H1 (cell line): ENCODE measurements around the gene VPS13C.

Experiments
- CREB1 ChIP-seq: IDR thresholded peaks from 2 replicates; pipeline ENCODE4 v1.6.1; 2012; ENCODE audit warnings: inconsistent platforms
- CTCF ChIP-seq, 3 experiments: IDR thresholded peaks; 1 replicate in 2 of 3; 2 replicates in 1 of 3; pipeline versions ENCODE4 v1.5.1 to v1.6.1; 2011; ENCODE audit warnings: low read length in 3 of 3, mild to moderate bottlenecking in 3 of 3, inconsistent platforms in 2 of 3, low read depth in 1 of 3, moderate library complexity in 1 of 3; ENCODE audit not compliant: insufficient read depth in 1 of 3; ENCODE audit errors: control extremely low read depth in 1 of 3
- EZH2 ChIP-seq: fragments of 200-600 bp; sonication (generic); IDR thresholded peaks from 2 replicates; pipeline ENCODE4 v1.7.1; 2012; ENCODE audit warnings: low read depth, mild to moderate bottlenecking, moderate library complexity, low read length, inconsistent platforms; ENCODE audit not compliant: severe bottlenecking
- POLR2A ChIP-seq, 2 experiments: IDR thresholded peaks; 1 replicate in 1 of 2; 2 replicates in 1 of 2; pipeline ENCODE4 v1.6.1; 2011; ENCODE audit warnings: low read depth in 2 of 2, low read length in 2 of 2, mild to moderate bottlenecking in 2 of 2; ENCODE audit errors: control extremely low read depth in 1 of 2
- RXRA ChIP-seq: IDR thresholded peaks from 2 replicates; pipeline ENCODE4 v1.6.1; 2011; ENCODE audit warnings: low read depth, mild to moderate bottlenecking, low read length, moderate library complexity; ENCODE audit not compliant: insufficient read depth
- SAP30 ChIP-seq: fragments of 300-600 bp; sonication (generic); IDR thresholded peaks from 2 replicates; pipeline ENCODE4 v1.7.1; 2012; ENCODE audit warnings: low read length, moderate library complexity, mild to moderate bottlenecking, inconsistent platforms; ENCODE audit not compliant: insufficient read depth, insufficient replicate concordance
- TAF1 ChIP-seq: IDR thresholded peaks from 2 replicates; pipeline ENCODE4 v1.6.1; 2011; ENCODE audit warnings: mild to moderate bottlenecking, low read depth, low read length
- TCF12 ChIP-seq: IDR thresholded peaks from 2 replicates; pipeline ENCODE4 v1.6.1; 2011; ENCODE audit warnings: low read depth, mild to moderate bottlenecking, low read length
- TF ChIP-seq, protein P1 (sequence below): IDR thresholded peaks from 2 replicates; pipeline ENCODE4 v1.6.1; 2011; ENCODE audit warnings: low read length, improper control_type of control experiment

DNA sequence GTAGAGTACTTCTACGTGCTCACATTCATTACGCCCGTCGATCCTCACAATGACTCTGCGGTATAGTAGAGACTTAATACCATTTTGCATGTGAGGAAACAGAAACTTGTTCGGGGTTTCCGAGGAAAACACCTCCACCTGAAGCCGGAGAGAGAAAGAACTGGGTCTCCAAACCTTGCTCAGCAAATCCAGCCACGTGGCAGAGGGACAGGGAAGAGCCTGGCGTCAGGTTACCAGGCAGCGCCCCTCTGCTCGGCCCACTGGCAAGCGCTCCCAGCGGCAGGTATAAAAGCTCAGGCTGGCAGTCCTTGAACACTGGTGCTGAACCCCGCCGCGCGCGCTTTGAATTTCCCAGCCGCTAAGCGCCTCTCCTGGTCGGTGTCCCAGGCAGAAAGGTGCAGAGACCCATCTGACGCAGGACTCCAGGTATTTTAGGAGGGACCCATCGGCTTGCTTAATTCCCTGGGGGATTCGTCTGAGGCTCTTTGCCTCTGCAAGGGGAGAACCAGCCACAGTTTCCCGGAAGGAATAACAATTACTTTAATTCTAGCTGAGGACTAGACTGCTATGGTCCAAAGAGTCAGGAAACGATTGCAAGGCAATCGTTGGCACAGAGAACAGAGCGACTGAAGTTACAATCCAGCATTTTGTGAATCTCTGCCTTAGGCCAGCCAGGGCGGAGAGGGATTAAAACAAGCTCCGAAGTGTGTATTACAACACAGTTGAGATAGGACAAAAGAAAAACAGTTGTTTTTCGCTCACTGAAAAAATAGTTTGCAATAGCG lies 6.6 kb upstream of the VPS13C start, which contains the start of gene C2CD4A:
- no peak for TF ChIP-seq CREB1
- TF ChIP-seq TAF1, result no peak
- TF ChIP-seq CTCF (IDR thresholded peaks at IDR 0.05; ENCODE audit: control extremely low read depth in 1 of 3, insufficient read depth in 1 of 3, low read depth in 1 of 3, low read length in 3 of 3), result peak; percentile 3 to 21 (median 6); a peak in 3 of 4 replicates
- TF ChIP-seq EZH2, result no peak
- TF ChIP-seq POLR2A (IDR thresholded peaks at IDR 0.05; ENCODE audit: control extremely low read depth in 1 of 2, low read depth in 2 of 2, low read length in 2 of 2), result no peak
- no peak for TF ChIP-seq RXRA
- no peak for TF ChIP-seq TCF12
- TF ChIP-seq SAP30, result peak; percentile 86
- TF ChIP-seq, protein P1, sequence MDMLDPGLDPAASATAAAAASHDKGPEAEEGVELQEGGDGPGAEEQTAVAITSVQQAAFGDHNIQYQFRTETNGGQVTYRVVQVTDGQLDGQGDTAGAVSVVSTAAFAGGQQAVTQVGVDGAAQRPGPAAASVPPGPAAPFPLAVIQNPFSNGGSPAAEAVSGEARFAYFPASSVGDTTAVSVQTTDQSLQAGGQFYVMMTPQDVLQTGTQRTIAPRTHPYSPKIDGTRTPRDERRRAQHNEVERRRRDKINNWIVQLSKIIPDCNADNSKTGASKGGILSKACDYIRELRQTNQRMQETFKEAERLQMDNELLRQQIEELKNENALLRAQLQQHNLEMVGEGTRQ, result peak; percentile 43; the same call in 1 of the 2 replicates
